IMR-90 (cell line): ENCODE results near the gene ZCCHC24. TPM values are rescaled to one million over a fixed set of nuclear protein-coding genes. Genes with fewer than 3 reads are reported as not detected.

Experiments used
- ATAC-seq: fragments of 200-7000 bp; cut with Tn5 transposase; 2 replicates; pipeline ENCODE4 v1.9.1; 2020; ENCODE audit warnings: low read depth, mild to moderate bottlenecking, moderate library complexity
- BruUV-seq: library from RNA; stranded (reverse); fragments of 400-500 nt; replicated peaks from 2 replicates; lab custom pipeline; 2021; lab: Mats Ljungman, UMichigan
- CTCF ChIA-PET: fragments of 300-600 bp; formaldehyde crosslinking; extraction: SDS; loops from one replicate; lab custom pipeline; 2021; ENCODE audit warnings: antibody characterized with exemption; lab: Yijun Ruan, JAX
- POLR2A ChIA-PET: fragments of 300-600 bp; sonication (Branson Sonifier 250); formaldehyde crosslinking; loops from one replicate; lab custom pipeline; 2022; ENCODE audit warnings: antibody characterized with exemption; ENCODE audit not compliant: unreplicated experiment; lab: Charles Lee
- DNase-seq: peaks from one replicate; pipeline ENCODE4 v3.0.0; 2013
- H2AFZ ChIP-seq: replicated peaks from 2 replicates; pipeline ENCODE3; 2013; ENCODE audit warnings: low read length, mild to moderate bottlenecking; ENCODE audit not compliant: poor library complexity
- H2AK5ac ChIP-seq: 2 replicates; pipeline ENCODE4 v1.6.1; 2013; ENCODE audit warnings: low read depth, low read length, inconsistent platforms
- H2AK9ac ChIP-seq: replicated peaks from 2 replicates; pipeline ENCODE3; 2013; ENCODE audit warnings: mild to moderate bottlenecking, low read depth, low read length, moderate library complexity; ENCODE audit not compliant: poor library complexity
- H2BK120ac ChIP-seq: 2 replicates; pipeline ENCODE4 v1.6.1; 2013; ENCODE audit warnings: low read depth, low read length, inconsistent platforms
- H2BK15ac ChIP-seq: 3 replicates; pipeline ENCODE4 v1.6.1; 2013; ENCODE audit warnings: low read depth, low read length, inconsistent platforms
- H2BK20ac ChIP-seq: 2 replicates; pipeline ENCODE4 v1.6.1; 2013; ENCODE audit warnings: low read depth, mild to moderate bottlenecking, inconsistent platforms, low read length, moderate library complexity
- H2BK5ac ChIP-seq: 2 replicates; pipeline ENCODE4 v1.6.1; 2013; ENCODE audit warnings: mild to moderate bottlenecking, low read depth, low read length, inconsistent platforms; ENCODE audit not compliant: poor library complexity, severe bottlenecking
- H3K14ac ChIP-seq: replicated peaks from 2 replicates; pipeline ENCODE4 v1.6.1; 2013; ENCODE audit warnings: low read depth, low read length, inconsistent platforms
- H3K18ac ChIP-seq: 2 replicates; pipeline ENCODE4 v1.6.1; 2013; ENCODE audit warnings: low read depth, low read length, control low read depth
- H3K23ac ChIP-seq: 2 replicates; pipeline ENCODE4 v1.6.1; 2013; ENCODE audit warnings: low read depth, low read length, inconsistent platforms
- H3K27ac ChIP-seq: 2 replicates; pipeline ENCODE4 v1.5.1; 2013; ENCODE audit warnings: mild to moderate bottlenecking, control low read depth, low read length; ENCODE audit not compliant: insufficient read depth
- H3K27me3 ChIP-seq: 2 replicates; pipeline ENCODE4 v1.6.1; 2013; ENCODE audit warnings: low read length; ENCODE audit not compliant: control insufficient read depth, insufficient read depth
- H3K36me3 ChIP-seq: 2 replicates; pipeline ENCODE4 v1.6.1; 2013; ENCODE audit warnings: low read length, mixed read lengths; ENCODE audit not compliant: control insufficient read depth, insufficient read depth
- H3K4ac ChIP-seq: 2 replicates; pipeline ENCODE4 v1.6.1; 2013; ENCODE audit warnings: low read depth, low read length, inconsistent platforms
- H3K4me1 ChIP-seq: 2 replicates; pipeline ENCODE4 v1.6.1; 2013; ENCODE audit warnings: low read length, mixed read lengths; ENCODE audit not compliant: control insufficient read depth, insufficient read depth
- H3K4me2 ChIP-seq: 2 replicates; pipeline ENCODE4 v1.6.1; 2013; ENCODE audit warnings: low read depth, mild to moderate bottlenecking, control low read depth, low read length, moderate library complexity
- H3K4me3 ChIP-seq: 2 replicates; pipeline ENCODE4 v1.5.1; 2013; ENCODE audit warnings: low read depth, mild to moderate bottlenecking, control low read depth, low read length, moderate library complexity; ENCODE audit not compliant: insufficient read depth
- H3K56ac ChIP-seq: 2 replicates; pipeline ENCODE4 v1.6.1; 2013; ENCODE audit warnings: low read length, inconsistent platforms; ENCODE audit not compliant: insufficient read depth; ENCODE audit errors: extremely low read depth
- H3K79me1 ChIP-seq, 2 experiments: 2 replicates each; pipeline ENCODE4 v1.6.1; 2013; ENCODE audit warnings: low read length in 2 of 2, inconsistent platforms in 1 of 2, low read depth in 1 of 2
- H3K9ac ChIP-seq: 2 replicates; pipeline ENCODE4 v1.6.1; 2013; ENCODE audit warnings: low read depth, low read length, control low read depth
- H3K9me1 ChIP-seq: 2 replicates; pipeline ENCODE4 v1.6.1; 2013; ENCODE audit warnings: low read length, inconsistent platforms; ENCODE audit not compliant: insufficient read depth
- H3K9me3 ChIP-seq: 2 replicates; pipeline ENCODE4 v1.6.1; 2013; ENCODE audit warnings: low read length; ENCODE audit not compliant: control insufficient read depth, insufficient read depth
- H4K20me1 ChIP-seq: 2 replicates; pipeline ENCODE4 v1.6.1; 2013; ENCODE audit warnings: low read length, inconsistent platforms; ENCODE audit not compliant: insufficient read depth
- H4K5ac ChIP-seq: 2 replicates; pipeline ENCODE4 v1.6.1; 2013; ENCODE audit warnings: mild to moderate bottlenecking, low read depth, low read length, control low read depth
- H4K8ac ChIP-seq, 2 experiments: 2 replicates each; pipeline ENCODE4 v1.6.1; 2013; ENCODE audit warnings: low read depth in 2 of 2, low read length in 2 of 2, control low read depth in 1 of 2, inconsistent platforms in 1 of 2
- H4K91ac ChIP-seq: 2 replicates; pipeline ENCODE4 v1.6.1; 2013; ENCODE audit warnings: low read depth, low read length, inconsistent platforms; ENCODE audit not compliant: insufficient read depth
- CHD1 ChIP-seq: IDR thresholded peaks from 2 replicates; pipeline ENCODE4 v1.6.1; 2012; ENCODE audit warnings: low read depth, low read length, improper control_type of control experiment
- FOS ChIP-seq: fragments of 150-350 bp; IDR thresholded peaks from 2 replicates; pipeline ENCODE4 v1.6.1; 2016; ENCODE audit warnings: low read depth, low read length
- MAFK ChIP-seq: IDR thresholded peaks from 2 replicates; pipeline ENCODE4 v1.6.1; 2012; ENCODE audit warnings: low read depth, low read length, improper control_type of control experiment
- MAZ ChIP-seq: IDR thresholded peaks from 2 replicates; pipeline ENCODE4 v1.6.1; 2012; ENCODE audit warnings: low read depth, mild to moderate bottlenecking, low read length, improper control_type of control experiment, moderate library complexity, borderline replicate concordance
- MXI1 ChIP-seq: IDR thresholded peaks from 2 replicates; pipeline ENCODE4 v1.6.1; 2012; ENCODE audit warnings: low read depth, mild to moderate bottlenecking, low read length, moderate library complexity, borderline replicate concordance
- NFE2L2 ChIP-seq: fragments of 150-350 bp; IDR thresholded peaks from 2 replicates; pipeline ENCODE4 v1.6.1; 2016; ENCODE audit warnings: low read depth, mild to moderate bottlenecking, low read length
- RAD21 ChIP-seq: IDR thresholded peaks from 2 replicates; pipeline ENCODE4 v1.6.1; 2012; ENCODE audit warnings: low read length, improper control_type of control experiment
- RCOR1 ChIP-seq: IDR thresholded peaks from 2 replicates; pipeline ENCODE4 v1.6.1; 2012; ENCODE audit warnings: mild to moderate bottlenecking, low read length, improper control_type of control experiment; ENCODE audit not compliant: insufficient replicate concordance
- RFX5 ChIP-seq: IDR thresholded peaks from 2 replicates; pipeline ENCODE4 v1.8.0; 2012; ENCODE audit warnings: low read depth, mild to moderate bottlenecking, low read length, moderate library complexity
- USF2 ChIP-seq: fragments of 150-350 bp; IDR thresholded peaks from 2 replicates; pipeline ENCODE4 v1.6.1; 2017; ENCODE audit warnings: mild to moderate bottlenecking, antibody characterized with exemption, low read length, low read depth
- WGBS, 2 experiments: methylation state at CpG; one replicate each; pipeline versions ENCODE4 v1.1.5 to v1.1.7; 2013; ENCODE audit warnings: missing lambda C conversion rate in 2 of 2; ENCODE audit not compliant: insufficient read length in 1 of 2; ENCODE audit errors: extremely low coverage in 2 of 2; 5-methylcytosine and 5-hydroxymethylcytosine counted together
- dilution Hi-C: fragments of 300-500 bp; cut with HindIII; formaldehyde crosslinking; loops from one replicate; pipeline ENCODE4 v1.14.3; 2018; ENCODE audit warnings: low sequenced_read_pairs; ENCODE audit not compliant: unreplicated experiment
- in situ Hi-C: fragments of 300-500 bp; cut with MboI; formaldehyde crosslinking; loops from 3 replicates; pipeline ENCODE4 v1.14.3; 2019; ENCODE audit warnings: low sequenced_read_pairs, inconsistent platforms, mixed read lengths
- intact Hi-C: fragments of 100-400 bp; cut with micrococcal nuclease; formaldehyde crosslinking; loops from 2 replicates; pipeline ENCODE4 v1.10.0; 2022
- polyA plus RNA-seq, 3 experiments: library from polyadenylated mRNA; depleted of rRNA; stranded (reverse); fragments of >200 nt; gene quantifications; 2 replicates each; pipeline ENCODE4 v1.2.3, GENCODE V29; 2012; ENCODE audit warnings: low replicate concordance in 1 of 3
- total RNA-seq: library from RNA; depleted of rRNA; stranded (reverse); fragments of >200 nt; gene quantifications from 2 replicates; pipeline ENCODE4 v1.2.3, GENCODE V29; 2012
- TF ChIP-seq, protein P1 (sequence below): conservative IDR thresholded peaks from 2 replicates; pipeline ENCODE4 v1.5.1; 2012; ENCODE audit warnings: mild to moderate bottlenecking, low read depth, low read length, improper control_type of control experiment
- TF ChIP-seq, protein P2 (sequence below): fragments of 150-350 bp; IDR thresholded peaks from 2 replicates; pipeline ENCODE4 v1.6.1; 2016; ENCODE audit warnings: low read depth, mild to moderate bottlenecking, low read length, moderate library complexity, borderline replicate concordance

ZCCHC24 gene
- total and polyA plus RNA-seq, 2 of the 4 experiments (the other 2 are of a cell fraction) = 15.1 to 25.9 TPM

GRCh38 chr10:79447911-79448731 is 2.7 kb upstream of the ZCCHC24 start:
- no peak overlapping the region for H3K9ac ChIP-seq
- 0 out of 2 replicates have a peak overlapping the region, but pooled peaks have one; percentile 3 for H2BK120ac ChIP-seq
- peaks cover 31% of the 10 kb centered on the region for H3K4me1 ChIP-seq
- dilution Hi-C loops = no loop called here
- H3K36me3 ChIP-seq = no peaks in the 10 kb centered on the region
- no peak overlapping the region for H3K4ac ChIP-seq
- no peak overlapping the region for H3K14ac ChIP-seq
- no peak overlapping the region for H2BK5ac ChIP-seq
- no peak overlapping the region for H3K4me2 ChIP-seq
- ChIA-PET CTCF (no interaction called here), POLR2A (interaction anchor here (0.6 kb wide), 1 partner anchor 34 kb away, joined by 4 read pairs; no protein-coding TSS in a partner anchor)
- DNase-seq = no peak
- TF ChIP-seq MAZ = no peak
- TF ChIP-seq CHD1 = no peak
- no peak for TF ChIP-seq USF2
- no peak for TF ChIP-seq MXI1
- no peak for TF ChIP-seq FOS
- TF ChIP-seq, protein P1, sequence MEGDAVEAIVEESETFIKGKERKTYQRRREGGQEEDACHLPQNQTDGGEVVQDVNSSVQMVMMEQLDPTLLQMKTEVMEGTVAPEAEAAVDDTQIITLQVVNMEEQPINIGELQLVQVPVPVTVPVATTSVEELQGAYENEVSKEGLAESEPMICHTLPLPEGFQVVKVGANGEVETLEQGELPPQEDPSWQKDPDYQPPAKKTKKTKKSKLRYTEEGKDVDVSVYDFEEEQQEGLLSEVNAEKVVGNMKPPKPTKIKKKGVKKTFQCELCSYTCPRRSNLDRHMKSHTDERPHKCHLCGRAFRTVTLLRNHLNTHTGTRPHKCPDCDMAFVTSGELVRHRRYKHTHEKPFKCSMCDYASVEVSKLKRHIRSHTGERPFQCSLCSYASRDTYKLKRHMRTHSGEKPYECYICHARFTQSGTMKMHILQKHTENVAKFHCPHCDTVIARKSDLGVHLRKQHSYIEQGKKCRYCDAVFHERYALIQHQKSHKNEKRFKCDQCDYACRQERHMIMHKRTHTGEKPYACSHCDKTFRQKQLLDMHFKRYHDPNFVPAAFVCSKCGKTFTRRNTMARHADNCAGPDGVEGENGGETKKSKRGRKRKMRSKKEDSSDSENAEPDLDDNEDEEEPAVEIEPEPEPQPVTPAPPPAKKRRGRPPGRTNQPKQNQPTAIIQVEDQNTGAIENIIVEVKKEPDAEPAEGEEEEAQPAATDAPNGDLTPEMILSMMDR = no peak
- TF ChIP-seq MAFK = no peak
- TF ChIP-seq RFX5 = no peak
- no peak for TF ChIP-seq RCOR1
- no peak for TF ChIP-seq NFE2L2
- TF ChIP-seq RAD21 = no peak
- TF ChIP-seq, protein P2, sequence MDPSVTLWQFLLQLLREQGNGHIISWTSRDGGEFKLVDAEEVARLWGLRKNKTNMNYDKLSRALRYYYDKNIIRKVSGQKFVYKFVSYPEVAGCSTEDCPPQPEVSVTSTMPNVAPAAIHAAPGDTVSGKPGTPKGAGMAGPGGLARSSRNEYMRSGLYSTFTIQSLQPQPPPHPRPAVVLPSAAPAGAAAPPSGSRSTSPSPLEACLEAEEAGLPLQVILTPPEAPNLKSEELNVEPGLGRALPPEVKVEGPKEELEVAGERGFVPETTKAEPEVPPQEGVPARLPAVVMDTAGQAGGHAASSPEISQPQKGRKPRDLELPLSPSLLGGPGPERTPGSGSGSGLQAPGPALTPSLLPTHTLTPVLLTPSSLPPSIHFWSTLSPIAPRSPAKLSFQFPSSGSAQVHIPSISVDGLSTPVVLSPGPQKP = no peak
- no peak overlapping the region for H3K4me3 ChIP-seq
- H4K8ac ChIP-seq = no peak overlapping the region
- H2AK5ac ChIP-seq = peak overlapping the region; percentile 40; the same call in 1 of the 2 replicates
- H2AK9ac ChIP-seq = peak overlapping the region; percentile 51
- H4K20me1 ChIP-seq = peaks cover 16% of the 10 kb centered on the region
- no TSS peak for BruUV-seq
- WGBS, 2 experiments = no CpG with 5 or more reads among the region's 5 CpGs
- H3K27ac ChIP-seq = no peak overlapping the region
- intact Hi-C loops = no loop called here
- no peak overlapping the region for H3K23ac ChIP-seq
- no peak overlapping the region for H4K5ac ChIP-seq
- H3K18ac ChIP-seq = no peak overlapping the region
- H2BK15ac ChIP-seq = 0 out of 3 replicates have a peak overlapping the region, but pooled peaks have one; percentile 7
- H2BK20ac ChIP-seq = no peak overlapping the region
- H3K56ac ChIP-seq = no peak overlapping the region
- H3K9me3 ChIP-seq = no peaks in the 10 kb centered on the region
- ATAC-seq = no peak
- peaks cover 8 to 22% of the 10 kb centered on the region in 2 experiments; a peak in 3 of 4 replicates for H3K79me1 ChIP-seq
- no peak overlapping the region for H2AFZ ChIP-seq
- H3K27me3 ChIP-seq = no peaks in the 10 kb centered on the region
- in situ Hi-C loops = no loop called here
- no peak overlapping the region for H4K91ac ChIP-seq
- H3K9me1 ChIP-seq = peaks cover 19% of the 10 kb centered on the region
